Neural cell (in vitro differentiated cells): ENCODE data around the gene INSRR. TPM values are rescaled to one million over a fixed set of nuclear protein-coding genes. Genes with fewer than 3 reads are reported as not detected.

Source experiments
- H2AFZ ChIP-seq: fragments of 200-600, 300-800 bp; sonication (generic), shearing (Covaris generic); 2 replicates; pipeline ENCODE4 v1.6.0; 2014; ENCODE audit warnings: low read depth, mild to moderate bottlenecking, antibody characterized with exemption, low read length, moderate library complexity
- H3F3A ChIP-seq: fragments of 200-600 bp; shearing (Covaris generic); 2 replicates; pipeline ENCODE4 v1.6.1; 2016; ENCODE audit warnings: mild to moderate bottlenecking, moderate library complexity, mixed read lengths, antibody characterized with exemption, low read length; ENCODE audit not compliant: insufficient read depth, poor library complexity, severe bottlenecking
- H3K27ac ChIP-seq: fragments of 200-600, 300-800 bp; sonication (generic), shearing (Covaris generic); 2 replicates; pipeline ENCODE4 v1.5.1; 2014; ENCODE audit warnings: mild to moderate bottlenecking, low read length, moderate library complexity
- H3K27me3 ChIP-seq: fragments of 300-800, 200-600 bp; sonication (generic), shearing (Covaris generic); 2 replicates; pipeline ENCODE4 v1.6.0; 2014; ENCODE audit warnings: mild to moderate bottlenecking, low read depth, low read length, moderate library complexity; ENCODE audit not compliant: insufficient read depth
- H3K36me3 ChIP-seq: fragments of 300-800, 200-600 bp; sonication (generic), shearing (Covaris generic); 2 replicates; pipeline ENCODE4 v1.5.1; 2014; ENCODE audit warnings: mild to moderate bottlenecking, antibody characterized with exemption, low read length, moderate library complexity; ENCODE audit not compliant: insufficient read depth
- H3K4me2 ChIP-seq: fragments of 300-800, 200-600 bp; sonication (generic), shearing (Covaris generic); 2 replicates; pipeline ENCODE4 v1.6.0; 2014; ENCODE audit warnings: mild to moderate bottlenecking, low read length
- H3K4me3 ChIP-seq: fragments of 300-800, 200-600 bp; sonication (generic), shearing (Covaris generic); 2 replicates; pipeline ENCODE4 v1.5.1; 2014; ENCODE audit warnings: mild to moderate bottlenecking, low read length, moderate library complexity
- H3K79me2 ChIP-seq: fragments of 200-600 bp; shearing (Covaris generic); replicated peaks from 2 replicates; pipeline ENCODE4 v1.6.0; 2014; ENCODE audit warnings: mild to moderate bottlenecking, low read length, moderate library complexity; ENCODE audit not compliant: insufficient read depth
- H3K9ac ChIP-seq: fragments of 300-800, 200-600 bp; sonication (generic), shearing (Covaris generic); 2 replicates; pipeline ENCODE4 v1.6.1; 2016; ENCODE audit warnings: mild to moderate bottlenecking, low read length, mixed read lengths
- H3K9me2 ChIP-seq: fragments of 200-600 bp; shearing (Covaris generic); 2 replicates; pipeline ENCODE4 v1.6.1; 2016; ENCODE audit warnings: mild to moderate bottlenecking, low read length, mixed read lengths; ENCODE audit not compliant: insufficient read depth
- H3K9me3 ChIP-seq: fragments of 200-600, 300-800 bp; sonication (generic), shearing (Covaris generic); 2 replicates; pipeline ENCODE4 v1.6.1; 2016; ENCODE audit warnings: mild to moderate bottlenecking, mixed run types, low read length, moderate library complexity, mixed read lengths
- H4K20me1 ChIP-seq: fragments of 200-600 bp; shearing (Covaris generic); 2 replicates; pipeline ENCODE4 v1.6.1; 2016; ENCODE audit warnings: mild to moderate bottlenecking, mixed run types; ENCODE audit not compliant: insufficient read depth
- CTCF ChIP-seq: fragments of 450-650 bp; IDR thresholded peaks from 2 replicates; pipeline ENCODE4 v1.5.1; 2014; ENCODE audit warnings: antibody characterized with exemption, mild to moderate bottlenecking, moderate library complexity; ENCODE audit not compliant: poor library complexity, severe bottlenecking
- MXI1 ChIP-seq: fragments of 450-650 bp; conservative IDR thresholded peaks from 2 replicates; pipeline ENCODE4 v1.6.1; 2014; ENCODE audit warnings: antibody characterized with exemption, mild to moderate bottlenecking; ENCODE audit not compliant: poor library complexity, severe bottlenecking
- POLR2AphosphoS5 ChIP-seq: IDR thresholded peaks from 2 replicates; pipeline ENCODE4 v1.6.1; 2012
- RAD21 ChIP-seq: fragments of 450-650 bp; conservative IDR thresholded peaks from 2 replicates; pipeline ENCODE4 v1.6.1; 2014; ENCODE audit warnings: antibody characterized with exemption, mild to moderate bottlenecking, moderate library complexity
- REST ChIP-seq: IDR thresholded peaks from 2 replicates; pipeline ENCODE4 v1.6.1; 2012; ENCODE audit warnings: borderline replicate concordance
- SMC3 ChIP-seq: fragments of 450-650 bp; conservative IDR thresholded peaks from 2 replicates; pipeline ENCODE4 v1.6.1; 2014; ENCODE audit warnings: antibody characterized with exemption, mild to moderate bottlenecking, moderate library complexity; ENCODE audit not compliant: poor library complexity
- TAF1 ChIP-seq: IDR thresholded peaks from 2 replicates; pipeline ENCODE4 v1.6.1; 2012; ENCODE audit warnings: low read depth
- polyA plus RNA-seq: library from polyadenylated mRNA; depleted of rRNA; stranded (reverse); fragments of >200 nt; gene quantifications from 2 replicates; pipeline ENCODE4 v1.2.3, GENCODE V29; 2014

Gene INSRR
- polyA plus RNA-seq, 1 donor from 2014 or later: 3.0 TPM

- Histone ChIP-seq H3K9me2 (no peaks in the 10 kb centered on the region), H3F3A (no peaks in the 10 kb centered on the region), H3K27ac (no peak overlapping the region), H3K27me3 (no peaks in the 10 kb centered on the region), H3K4me2 (no peak overlapping the region), H2AFZ (no peak overlapping the region), H3K4me3 (no peak overlapping the region), H3K9me3 (no peaks in the 10 kb centered on the region), H3K79me2 (no peaks in the 10 kb centered on the region), H3K36me3 (no peaks in the 10 kb centered on the region), H4K20me1 (no peaks in the 10 kb centered on the region), H3K9ac (no peak overlapping the region)
- TF ChIP-seq TAF1 (no peak), MXI1 (no peak), CTCF (no peak), SMC3 (no peak), REST (no peak), POLR2AphosphoS5 (no peak)
Observed at GRCh38 chr1:156874142-156874541, 15.2 kb upstream of the INSRR start.

GRCh38 chr1:156873659-156874058, 14.7 kb upstream of the INSRR start:
- Histone ChIP-seq H3K27ac (no peak overlapping the region), H3K4me3 (no peak overlapping the region), H2AFZ (no peak overlapping the region), H3K9me2 (no peaks in the 10 kb centered on the region), H3K9ac (no peak overlapping the region), H3K79me2 (no peaks in the 10 kb centered on the region), H3K9me3 (no peaks in the 10 kb centered on the region), H3K4me2 (no peak overlapping the region), H3K27me3 (no peaks in the 10 kb centered on the region), H3F3A (no peaks in the 10 kb centered on the region), H3K36me3 (no peaks in the 10 kb centered on the region), H4K20me1 (no peaks in the 10 kb centered on the region)
- TF ChIP-seq RAD21 (no peak), REST (no peak), POLR2AphosphoS5 (no peak)
